ENCODE data around the gene PIK3C2G. TPM values are rescaled to one million over a fixed set of nuclear protein-coding genes. Genes with fewer than 3 reads are reported as not detected.

Gene PIK3C2G
- total RNA-seq, 1 experiment from 2014 or later, result not detected

GRCh38 chr12:18290386-18290785, 29.1 kb downstream of the PIK3C2G start:
- no peak overlapping the region for H2AFZ ChIP-seq (ENCODE audit: low read length)
- no peak overlapping the region for H3K4me3 ChIP-seq (ENCODE audit: low read length)
- no peak overlapping the region for H3K27ac ChIP-seq (ENCODE audit: low read length)
- no peaks in the 10 kb centered on the region for H3K36me3 ChIP-seq (ENCODE audit: low read depth, low read length)
- no peaks in the 10 kb centered on the region for H3K9me2 ChIP-seq (replicated peaks; ENCODE audit: low read length)
- CTCF ChIA-PET, result no interaction called here
- no peaks in the 10 kb centered on the region for H3K4me1 ChIP-seq (ENCODE audit: insufficient read depth, low read length)
- H3F3A ChIP-seq (ENCODE audit: low read length, unreplicated experiment), result no peaks in the 10 kb centered on the region
- H3K27me3 ChIP-seq (ENCODE audit: low read length), result no peaks in the 10 kb centered on the region
- BruUV-seq (replicated peaks), result no TSS peak
- no peak for DNase-seq
- no peaks in the 10 kb centered on the region for H4K20me1 ChIP-seq (ENCODE audit: low read length)
- intact Hi-C loops (cut with micrococcal nuclease), result no loop called here
- H3K9me3 ChIP-seq (ENCODE audit: low read length), result no peaks in the 10 kb centered on the region
- POLR2A ChIA-PET (ENCODE audit: unreplicated experiment), result no interaction called here
- H3K79me2 ChIP-seq (ENCODE audit: low read length), result no peaks in the 10 kb centered on the region
- no peak for ATAC-seq
- H3K9ac ChIP-seq (ENCODE audit: low read length), result no peak overlapping the region
- TF ChIP-seq CTCF (conservative IDR thresholded peaks at IDR 0.05; ENCODE audit: low read depth, low read length), result no peak
- TF ChIP-seq EZH2 (IDR thresholded peaks at IDR 0.05; ENCODE audit: low read length, unreplicated experiment), result no peak
- TF ChIP-seq EZH2phosphoT487 (IDR thresholded peaks at IDR 0.05; ENCODE audit: borderline replicate concordance, low read length), result no peak
- H3K4me2 ChIP-seq (ENCODE audit: low read length), result no peak overlapping the region

GRCh38 chr12:18294889-18295288, 33.6 kb downstream of the PIK3C2G start:
- intact Hi-C loops (cut with micrococcal nuclease), result no loop called here
- Histone ChIP-seq H3K4me2 (ENCODE audit: low read length) (no peak overlapping the region), H2AFZ (ENCODE audit: low read length) (no peak overlapping the region), H3K27me3 (ENCODE audit: low read length) (no peaks in the 10 kb centered on the region), H4K20me1 (ENCODE audit: low read length) (no peaks in the 10 kb centered on the region), H3K4me3 (ENCODE audit: low read length) (no peak overlapping the region), H3K4me1 (ENCODE audit: insufficient read depth, low read length) (no peaks in the 10 kb centered on the region), H3K9ac (ENCODE audit: low read length) (no peak overlapping the region), H3F3A (ENCODE audit: low read length, unreplicated experiment) (no peaks in the 10 kb centered on the region), H3K9me2 (replicated peaks; ENCODE audit: low read length) (no peaks in the 10 kb centered on the region), H3K36me3 (ENCODE audit: low read depth, low read length) (no peaks in the 10 kb centered on the region), H3K27ac (ENCODE audit: low read length) (no peak overlapping the region), H3K9me3 (ENCODE audit: low read length) (no peaks in the 10 kb centered on the region), H3K79me2 (ENCODE audit: low read length) (no peaks in the 10 kb centered on the region)
- ATAC-seq (no peak), DNase-seq (no peak)
- ChIA-PET CTCF (no interaction called here), POLR2A (ENCODE audit: unreplicated experiment) (no interaction called here)
- TF ChIP-seq EZH2 (IDR thresholded peaks at IDR 0.05; ENCODE audit: low read length, unreplicated experiment), result no peak
- TF ChIP-seq EZH2phosphoT487 (IDR thresholded peaks at IDR 0.05; ENCODE audit: borderline replicate concordance, low read length), result no peak
- no peak for TF ChIP-seq CTCF (conservative IDR thresholded peaks at IDR 0.05; ENCODE audit: low read depth, low read length)
- no TSS peak for BruUV-seq (replicated peaks)

GRCh38 chr12:18296201-18296908, 35.0 kb downstream of the PIK3C2G start:
- CTCF ChIA-PET, result no interaction called here
- Histone ChIP-seq H3K36me3 (ENCODE audit: low read depth, low read length) (no peaks in the 10 kb centered on the region), H3K9me2 (replicated peaks; ENCODE audit: low read length) (no peaks in the 10 kb centered on the region)

More at GRCh38 chr12:18296201-18296908, 35.0 kb downstream of the PIK3C2G start:
- Histone ChIP-seq H3K4me2 (ENCODE audit: low read length) (peak overlapping the region; percentile 59), H3K9ac (ENCODE audit: low read length) (no peak overlapping the region), H3K4me3 (ENCODE audit: low read length) (peak overlapping the region; percentile 40; the same call in 1 of the 2 replicates), H3K9me3 (ENCODE audit: low read length) (no peaks in the 10 kb centered on the region), H3K4me1 (ENCODE audit: insufficient read depth, low read length) (no peaks in the 10 kb centered on the region), H3K27ac (ENCODE audit: low read length) (no peak overlapping the region), H3K79me2 (ENCODE audit: low read length) (no peaks in the 10 kb centered on the region), H3F3A (ENCODE audit: low read length, unreplicated experiment) (no peaks in the 10 kb centered on the region), H2AFZ (ENCODE audit: low read length) (peak overlapping the region; percentile 61; the same call in 1 of the 2 replicates), H3K27me3 (ENCODE audit: low read length) (no peaks in the 10 kb centered on the region), H4K20me1 (ENCODE audit: low read length) (no peaks in the 10 kb centered on the region)
- ATAC-seq, result no peak
- BruUV-seq (replicated peaks), result no TSS peak
- POLR2A ChIA-PET (ENCODE audit: unreplicated experiment), result no interaction called here
- intact Hi-C loops (cut with micrococcal nuclease), result no loop called here
- no peak for DNase-seq
- TF ChIP-seq EZH2phosphoT487 (IDR thresholded peaks at IDR 0.05; ENCODE audit: borderline replicate concordance, low read length), result no peak
- no peak for TF ChIP-seq CTCF (conservative IDR thresholded peaks at IDR 0.05; ENCODE audit: low read depth, low read length)
- no peak for TF ChIP-seq EZH2 (IDR thresholded peaks at IDR 0.05; ENCODE audit: low read length, unreplicated experiment)

Measured in PC-3 (cell line).